Neural crest cell (in vitro differentiated cells): Measurements from ENCODE around the gene CHPT1. TPM values are rescaled to one million over a fixed set of nuclear protein-coding genes. Genes with fewer than 3 reads are reported as not detected.

Experiments
- DNase-seq: peaks from one replicate; pipeline ENCODE4 v3.0.0; 2021; ENCODE audit warnings: low read depth, mixed read lengths, low spot score
- H3K27ac Mint-ChIP-seq: one replicate; pipeline ENCODE4 v1.8.0; 2021; ENCODE audit warnings: mild to moderate bottlenecking, mixed read lengths; ENCODE audit not compliant: unreplicated experiment
- H3K27me3 Mint-ChIP-seq: 2 replicates; pipeline ENCODE4 v1.8.0; 2021; ENCODE audit warnings: low read depth, mild to moderate bottlenecking, mixed read lengths
- H3K36me3 Mint-ChIP-seq: 2 replicates; pipeline ENCODE4 v1.8.0; 2021; ENCODE audit warnings: low read depth, mild to moderate bottlenecking, mixed read lengths
- H3K4me1 Mint-ChIP-seq: 2 replicates; pipeline ENCODE4 v1.8.0; 2021; ENCODE audit warnings: mixed read lengths
- H3K4me3 Mint-ChIP-seq: one replicate; pipeline ENCODE4 v1.8.0; 2021; ENCODE audit warnings: mild to moderate bottlenecking, mixed read lengths
- H3K9me3 Mint-ChIP-seq: 2 replicates; pipeline ENCODE4 v1.8.0; 2021; ENCODE audit warnings: mixed read lengths
- total RNA-seq: library from RNA; stranded (reverse); gene quantifications from 2 replicates; pipeline ENCODE4 v1.2.1, GENCODE V29; 2021
- TF ChIP-seq, protein P1 (sequence below): fragments of 200-600 bp; sonication (generic); conservative IDR thresholded peaks from 2 replicates; pipeline ENCODE4 v1.5.0; 2021; ENCODE audit warnings: antibody characterized with exemption, mild to moderate bottlenecking

The CHPT1 gene
- total RNA-seq, 1 donor from 2014 or later = 20.7 TPM

- Mint-ChIP-seq H3K27ac (peak overlapping the region; percentile 57), H3K9me3 (no peaks in the 10 kb centered on the region), H3K4me1 (no peaks in the 10 kb centered on the region), H3K36me3 (no peaks in the 10 kb centered on the region), H3K4me3 (no peak overlapping the region), H3K27me3 (no peaks in the 10 kb centered on the region)
- TF ChIP-seq, protein P1, sequence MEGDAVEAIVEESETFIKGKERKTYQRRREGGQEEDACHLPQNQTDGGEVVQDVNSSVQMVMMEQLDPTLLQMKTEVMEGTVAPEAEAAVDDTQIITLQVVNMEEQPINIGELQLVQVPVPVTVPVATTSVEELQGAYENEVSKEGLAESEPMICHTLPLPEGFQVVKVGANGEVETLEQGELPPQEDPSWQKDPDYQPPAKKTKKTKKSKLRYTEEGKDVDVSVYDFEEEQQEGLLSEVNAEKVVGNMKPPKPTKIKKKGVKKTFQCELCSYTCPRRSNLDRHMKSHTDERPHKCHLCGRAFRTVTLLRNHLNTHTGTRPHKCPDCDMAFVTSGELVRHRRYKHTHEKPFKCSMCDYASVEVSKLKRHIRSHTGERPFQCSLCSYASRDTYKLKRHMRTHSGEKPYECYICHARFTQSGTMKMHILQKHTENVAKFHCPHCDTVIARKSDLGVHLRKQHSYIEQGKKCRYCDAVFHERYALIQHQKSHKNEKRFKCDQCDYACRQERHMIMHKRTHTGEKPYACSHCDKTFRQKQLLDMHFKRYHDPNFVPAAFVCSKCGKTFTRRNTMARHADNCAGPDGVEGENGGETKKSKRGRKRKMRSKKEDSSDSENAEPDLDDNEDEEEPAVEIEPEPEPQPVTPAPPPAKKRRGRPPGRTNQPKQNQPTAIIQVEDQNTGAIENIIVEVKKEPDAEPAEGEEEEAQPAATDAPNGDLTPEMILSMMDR = no peak
- DNase-seq = no peak
These were observed 70.1 kb downstream of the CHPT1 start for GRCh38 chr12:101767537-101767936.

DNA sequence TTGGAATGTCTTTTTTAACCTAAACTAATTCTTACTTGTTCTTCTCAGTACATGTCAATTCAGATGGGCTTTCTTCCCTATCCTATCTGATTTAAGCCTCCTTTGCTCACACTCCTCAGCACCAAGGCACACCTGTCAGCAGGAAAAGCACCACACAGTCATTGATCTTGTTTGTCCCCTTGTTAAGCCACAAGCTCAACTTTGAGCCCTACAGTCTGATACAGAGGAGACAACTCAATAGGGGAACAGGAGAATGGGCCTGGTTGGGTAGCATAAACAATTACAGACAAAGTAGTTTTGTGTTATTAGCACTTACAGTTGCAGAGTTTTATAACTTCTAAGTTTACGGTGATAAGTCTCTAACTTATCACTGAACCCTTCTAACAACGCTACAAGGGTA, 71.3 kb downstream of the CHPT1 start:
- H3K36me3 Mint-ChIP-seq = no peaks in the 10 kb centered on the region
- no peak overlapping the region for H3K4me3 Mint-ChIP-seq
- TF ChIP-seq, protein P1 = no peak
- DNase-seq = no peak
- H3K9me3 Mint-ChIP-seq = no peaks in the 10 kb centered on the region
- H3K27me3 Mint-ChIP-seq = no peaks in the 10 kb centered on the region
- H3K27ac Mint-ChIP-seq = no peak overlapping the region
- no peaks in the 10 kb centered on the region for H3K4me1 Mint-ChIP-seq

DNA sequence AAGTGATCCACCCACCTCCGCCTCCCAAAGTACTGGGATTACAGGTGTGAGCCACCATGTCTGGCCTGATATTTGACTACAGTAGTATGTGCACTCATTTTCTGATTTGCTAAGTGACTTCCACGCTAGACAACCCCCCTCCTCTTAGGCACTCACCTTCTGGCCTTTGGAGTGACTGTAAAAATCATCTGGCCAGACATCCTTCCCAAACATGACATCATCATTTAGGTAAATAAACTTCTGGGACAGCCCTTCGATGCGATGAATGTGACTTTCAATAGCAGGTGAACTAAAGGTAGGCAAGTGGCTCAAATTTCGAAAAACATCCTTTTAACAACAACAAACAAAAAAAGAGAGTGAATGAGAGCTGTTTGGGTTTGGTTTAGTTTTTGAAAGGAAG, 72.4 kb downstream of the CHPT1 start:
- TF ChIP-seq, protein P1 = no peak
- Mint-ChIP-seq H3K27ac (no peak overlapping the region), H3K9me3 (no peaks in the 10 kb centered on the region), H3K27me3 (no peaks in the 10 kb centered on the region), H3K4me1 (no peaks in the 10 kb centered on the region), H3K36me3 (no peaks in the 10 kb centered on the region), H3K4me3 (no peak overlapping the region)
- DNase-seq = no peak

GRCh38 chr12:101772012-101772775, 74.8 kb downstream of the CHPT1 start:
- Mint-ChIP-seq H3K36me3 (no peaks in the 10 kb centered on the region), H3K9me3 (no peaks in the 10 kb centered on the region), H3K4me1 (peaks cover 4% of the 10 kb centered on the region), H3K27me3 (no peaks in the 10 kb centered on the region), H3K4me3 (no peak overlapping the region), H3K27ac (no peak overlapping the region)
- TF ChIP-seq, protein P1 = no peak
- DNase-seq = no peak

GRCh38 chr12:101773650-101774162, 76.3 kb downstream of the CHPT1 start:
- Mint-ChIP-seq H3K27ac (no peak overlapping the region), H3K9me3 (no peaks in the 10 kb centered on the region), H3K27me3 (no peaks in the 10 kb centered on the region), H3K4me3 (no peak overlapping the region), H3K4me1 (peaks cover 17% of the 10 kb centered on the region), H3K36me3 (no peaks in the 10 kb centered on the region)
- TF ChIP-seq, protein P1 = peak; percentile 97
- DNase-seq = peak; percentile 58
